GM18861 (cell line): ENCODE data around the gene PLVAP.

Experiments
- ATAC-seq: cut with Tn5 transposase; IDR thresholded peaks from one replicate; pipeline ENCODE4 v1.9.1; 2021; ENCODE audit not compliant: unreplicated experiment

The PLVAP gene

GRCh38 chr19:17324357-17325114, 52.6 kb downstream of the PLVAP start:
- no peak for ATAC-seq

- ATAC-seq = no peak
Observed at GRCh38 chr19:17323964-17324332, 53.2 kb downstream of the PLVAP start.

DNA sequence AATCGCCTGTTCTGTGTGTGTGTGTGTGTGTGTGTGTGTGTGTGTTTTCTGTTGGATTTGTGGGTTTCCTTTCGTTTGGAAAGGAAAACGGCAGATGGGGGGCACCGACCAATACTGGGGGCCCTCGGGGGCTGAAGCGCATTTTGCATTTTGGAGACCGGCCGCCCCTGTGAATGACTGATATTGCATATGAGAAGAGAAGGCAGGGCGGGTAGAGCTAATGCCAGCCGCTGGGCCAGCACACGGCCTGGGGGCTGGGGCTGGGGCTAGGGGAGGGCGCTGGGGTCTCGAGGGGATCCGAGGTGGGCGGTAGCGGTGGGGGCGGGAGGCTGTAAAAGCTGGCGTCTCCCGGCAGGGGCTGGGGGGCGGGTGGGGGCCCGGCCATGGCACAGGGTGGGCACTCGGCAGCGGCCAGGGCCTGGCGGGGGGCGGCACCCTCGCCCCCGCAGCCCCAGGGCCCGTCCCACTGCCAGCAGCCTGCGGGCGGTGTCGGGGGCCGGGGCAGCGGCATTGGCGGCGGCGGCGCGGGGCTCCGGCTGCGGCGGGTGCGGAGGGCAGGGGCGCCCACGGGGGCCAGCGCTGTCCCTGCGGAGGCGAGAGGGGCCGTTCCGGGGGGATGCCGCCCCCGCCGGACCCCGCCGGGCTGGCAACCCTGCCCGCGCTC, 53.7 kb downstream of the PLVAP start:
- no peak for ATAC-seq

- ATAC-seq = no peak
Observed at GRCh38 chr19:17322854-17323253, 54.3 kb downstream of the PLVAP start.

DNA sequence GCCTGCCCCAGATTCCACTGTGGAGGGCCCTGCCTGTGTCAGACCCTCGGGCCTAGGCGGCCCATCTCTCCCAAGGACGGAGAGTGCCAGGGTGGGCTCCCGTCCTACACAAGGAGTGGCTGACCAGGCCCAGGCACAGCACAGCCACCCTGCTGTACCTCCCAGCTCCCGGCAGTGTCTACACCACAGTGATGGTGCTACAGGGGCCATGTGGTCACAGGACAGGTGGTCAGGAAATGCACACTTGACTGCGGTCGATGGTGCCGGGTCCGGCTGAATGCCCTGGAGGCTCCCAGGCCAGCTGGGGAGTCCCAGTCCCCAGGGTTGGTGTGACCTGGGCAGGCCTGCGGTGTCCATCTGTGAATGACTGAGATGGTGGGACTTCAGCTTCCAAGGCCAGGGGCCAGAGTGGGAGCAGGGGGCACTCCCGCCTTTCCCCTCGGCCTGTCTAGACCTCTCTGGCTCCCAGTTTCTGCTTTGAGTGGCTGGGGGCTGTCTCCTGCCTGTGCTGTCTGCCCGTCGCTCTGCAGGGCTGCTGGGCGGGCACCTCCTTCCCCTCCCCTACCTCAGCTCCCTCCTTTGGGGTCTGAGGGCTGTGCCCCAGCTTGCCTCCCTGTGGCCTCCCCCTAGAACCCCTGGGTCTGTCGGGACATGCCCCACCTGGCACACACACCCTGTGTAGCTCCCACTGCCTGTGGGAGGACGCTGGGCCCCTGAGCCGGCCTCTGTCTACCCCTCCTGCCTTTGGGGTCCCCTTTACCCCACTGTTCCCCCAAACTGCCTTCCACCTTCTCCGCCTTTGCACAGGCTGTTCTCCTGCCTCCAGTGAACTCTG, 55.3 kb downstream of the PLVAP start:
- ATAC-seq = no peak

DNA sequence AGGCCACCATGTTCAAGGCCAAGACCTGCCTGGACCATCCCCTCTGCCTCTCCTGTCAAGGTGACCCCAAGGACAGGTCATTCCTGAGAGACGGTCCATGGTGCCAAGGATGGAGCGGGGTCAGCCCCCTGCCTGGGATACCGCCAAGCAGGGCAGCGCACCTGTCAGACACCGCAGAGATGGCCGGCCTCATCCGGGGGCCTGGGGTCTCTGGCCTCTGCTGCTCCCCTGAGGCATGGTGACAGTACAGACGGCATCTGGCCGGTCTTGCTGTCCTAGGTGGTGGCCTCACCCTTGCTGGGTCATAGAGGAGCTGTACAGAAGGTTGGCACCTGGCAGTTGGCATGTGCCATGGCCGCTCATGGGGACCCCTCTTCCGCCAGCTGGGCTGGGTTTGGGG, 56.7 kb downstream of the PLVAP start:
- no peak for ATAC-seq

DNA sequence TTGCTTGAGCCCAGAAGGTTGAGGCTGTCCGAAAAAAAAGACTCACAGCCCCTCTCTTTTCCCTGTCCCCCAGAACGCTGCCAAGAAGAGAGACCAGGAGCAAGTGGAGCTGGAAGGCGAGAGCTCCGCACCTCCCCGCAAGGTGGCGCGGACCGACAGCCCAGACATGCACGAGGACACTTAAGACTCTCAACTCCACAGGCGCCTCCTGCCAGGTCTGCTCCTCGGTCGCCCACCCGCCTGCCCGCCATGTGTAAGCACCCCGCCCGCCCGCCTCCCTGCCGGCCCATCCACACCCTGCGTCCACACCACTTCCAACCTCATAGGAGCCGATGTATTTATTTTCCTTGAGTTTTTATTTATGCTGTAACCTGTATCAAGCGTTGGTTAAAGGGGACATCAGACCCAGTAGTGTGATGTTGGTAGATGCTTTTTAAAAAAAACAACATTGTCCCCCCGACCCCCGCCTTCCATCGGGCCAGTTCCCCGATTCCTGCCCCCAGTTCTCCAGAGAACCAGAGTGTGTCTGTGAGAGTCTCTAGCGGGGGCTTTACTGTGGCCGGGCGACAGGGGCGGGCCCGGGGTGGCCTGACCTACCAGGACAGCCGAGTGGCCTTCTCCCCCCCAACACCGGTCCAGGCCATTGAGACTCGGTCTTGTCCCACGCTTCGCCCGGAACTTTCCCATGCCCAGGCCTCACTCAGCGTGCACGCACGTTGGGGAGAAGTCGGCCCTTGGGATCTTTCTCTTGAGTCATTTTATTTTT, 57.5 kb downstream of the PLVAP start:
- no peak for ATAC-seq

GRCh38 chr19:17318966-17319365, 58.2 kb downstream of the PLVAP start:
- no peak for ATAC-seq

DNA sequence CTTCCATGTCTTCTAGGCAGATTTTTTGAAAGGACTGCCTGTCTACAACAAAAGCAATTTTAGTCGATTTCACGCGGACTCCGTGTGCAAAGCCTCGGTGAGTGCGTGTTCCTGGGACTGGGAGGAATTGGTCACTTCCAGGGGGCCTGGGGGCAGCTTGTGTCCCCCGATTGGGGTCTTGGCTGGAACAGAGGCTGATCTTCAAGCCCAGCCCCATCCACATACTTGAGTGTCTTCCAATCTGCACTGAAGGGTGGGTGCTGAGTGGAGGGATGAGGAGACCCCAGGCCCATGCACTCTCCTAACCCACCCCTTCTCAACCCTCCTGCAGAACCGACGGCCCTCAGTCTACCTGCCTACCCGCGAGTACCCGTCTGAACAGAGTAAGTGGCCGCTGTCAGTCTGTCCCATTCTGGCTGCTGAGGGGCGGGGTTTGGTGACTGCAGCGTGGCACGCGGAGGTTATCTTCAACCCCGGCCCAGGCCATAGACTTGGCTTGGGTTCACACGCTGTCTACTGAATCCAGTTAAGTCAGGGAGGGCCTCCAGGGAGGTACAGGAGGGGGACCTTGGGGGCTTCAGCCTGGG, 63.0 kb downstream of the PLVAP start:
- ATAC-seq = no peak

DNA sequence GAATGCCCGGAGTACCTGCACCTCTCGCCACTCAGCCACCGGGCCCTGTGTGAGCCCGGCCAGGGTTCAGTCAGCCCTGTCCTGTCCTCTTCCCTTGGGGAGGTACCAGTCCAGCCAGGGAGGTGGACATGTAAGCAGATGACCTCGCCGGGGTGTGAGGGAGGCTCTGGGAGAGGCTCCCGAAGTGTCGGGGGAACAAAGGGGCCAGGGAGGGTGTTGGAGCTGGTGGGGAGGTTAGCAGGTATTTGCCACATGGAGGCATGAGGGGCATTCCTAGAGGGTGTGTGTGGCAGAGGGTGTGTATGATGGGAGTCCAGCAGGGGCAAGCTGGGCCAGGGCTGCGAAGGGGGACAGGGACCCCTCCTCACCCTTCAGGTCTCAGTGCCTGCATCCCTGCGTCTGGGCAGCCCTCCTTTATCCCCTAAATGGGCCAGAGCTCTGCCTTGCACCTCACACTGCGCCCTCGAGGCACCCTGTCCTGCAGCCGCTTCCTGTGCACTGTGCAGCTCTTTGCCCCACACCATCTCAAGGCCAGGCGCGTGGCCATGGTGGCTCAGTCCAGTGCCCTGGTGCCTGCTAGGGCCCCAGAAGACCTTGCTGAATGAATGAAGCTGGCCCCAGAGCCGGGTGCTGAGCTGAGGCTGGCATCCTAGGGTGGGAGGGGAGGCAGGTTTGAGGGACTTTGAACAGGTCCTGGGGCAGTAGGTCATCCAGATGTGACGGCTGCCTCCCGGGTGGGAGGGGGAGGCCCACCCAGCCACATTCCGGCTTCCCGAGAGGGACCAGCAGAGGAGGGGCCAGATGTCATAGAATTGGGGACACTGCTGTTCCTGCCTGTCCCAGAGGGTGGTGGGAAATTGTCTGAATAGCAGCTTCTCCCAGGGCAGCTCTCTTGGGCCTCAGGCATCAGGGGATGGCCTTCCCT, 64.7 kb downstream of the PLVAP start:
- ATAC-seq = no peak

DNA sequence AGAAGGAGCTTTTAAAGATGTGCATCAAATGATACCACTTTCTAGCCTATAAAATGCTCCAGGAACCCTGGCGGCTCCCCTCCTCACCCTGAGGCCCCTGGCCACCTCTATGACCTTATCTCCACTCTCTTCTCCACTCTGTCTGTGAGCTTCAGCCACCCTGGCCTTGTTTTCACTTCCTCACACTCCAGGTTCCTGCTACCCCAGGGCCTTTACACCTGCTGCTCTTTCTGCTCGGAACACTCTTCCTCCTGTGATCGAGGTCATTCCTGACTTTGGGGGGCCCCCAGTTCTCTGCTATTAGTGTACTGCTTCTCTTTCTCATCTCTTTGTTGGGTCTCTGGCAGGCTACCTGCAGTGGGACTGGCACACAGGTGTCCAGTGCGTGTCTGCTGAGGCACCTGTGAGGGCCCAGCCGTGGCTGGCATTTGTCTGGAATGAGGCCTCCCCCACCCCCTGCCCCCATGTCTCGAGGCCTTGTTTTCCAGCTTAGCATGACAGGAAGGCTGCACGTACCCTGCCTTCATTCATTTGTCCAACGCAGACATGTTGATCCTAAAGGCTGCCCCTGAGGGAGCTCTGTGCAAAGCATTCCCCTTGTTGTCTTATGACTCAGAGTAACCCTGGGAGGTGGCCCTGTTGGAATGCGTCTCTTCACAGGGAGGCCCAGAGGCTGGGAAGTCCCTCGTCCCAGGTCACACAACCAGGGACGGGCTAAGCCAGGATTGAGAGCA, 65.5 kb downstream of the PLVAP start:
- ATAC-seq = no peak

DNA sequence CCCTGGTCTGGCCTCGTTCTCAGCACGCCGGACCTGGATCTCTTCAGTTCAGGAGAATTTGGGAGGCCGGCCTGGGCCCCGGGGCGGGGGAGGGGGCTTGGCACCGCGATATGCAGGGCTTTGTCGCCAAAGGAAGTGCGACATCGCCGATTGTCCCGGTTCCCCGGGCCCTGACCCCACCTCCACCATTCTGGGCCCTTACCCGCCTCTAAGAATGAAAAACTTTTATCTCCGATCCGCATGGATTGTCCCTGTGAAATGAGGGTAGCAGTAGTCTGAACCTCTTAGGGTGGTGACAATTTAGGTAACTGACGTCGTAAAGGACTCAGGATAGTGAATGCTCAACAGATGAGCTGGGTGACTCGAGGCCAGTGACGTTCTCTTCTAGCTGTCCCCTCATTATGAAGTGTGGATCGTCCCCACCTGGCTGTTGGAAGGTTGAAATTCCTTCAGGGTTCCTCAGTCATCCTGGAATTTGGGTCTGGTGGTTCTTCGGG, 67.1 kb downstream of the PLVAP start:
- ATAC-seq = no peak

DNA sequence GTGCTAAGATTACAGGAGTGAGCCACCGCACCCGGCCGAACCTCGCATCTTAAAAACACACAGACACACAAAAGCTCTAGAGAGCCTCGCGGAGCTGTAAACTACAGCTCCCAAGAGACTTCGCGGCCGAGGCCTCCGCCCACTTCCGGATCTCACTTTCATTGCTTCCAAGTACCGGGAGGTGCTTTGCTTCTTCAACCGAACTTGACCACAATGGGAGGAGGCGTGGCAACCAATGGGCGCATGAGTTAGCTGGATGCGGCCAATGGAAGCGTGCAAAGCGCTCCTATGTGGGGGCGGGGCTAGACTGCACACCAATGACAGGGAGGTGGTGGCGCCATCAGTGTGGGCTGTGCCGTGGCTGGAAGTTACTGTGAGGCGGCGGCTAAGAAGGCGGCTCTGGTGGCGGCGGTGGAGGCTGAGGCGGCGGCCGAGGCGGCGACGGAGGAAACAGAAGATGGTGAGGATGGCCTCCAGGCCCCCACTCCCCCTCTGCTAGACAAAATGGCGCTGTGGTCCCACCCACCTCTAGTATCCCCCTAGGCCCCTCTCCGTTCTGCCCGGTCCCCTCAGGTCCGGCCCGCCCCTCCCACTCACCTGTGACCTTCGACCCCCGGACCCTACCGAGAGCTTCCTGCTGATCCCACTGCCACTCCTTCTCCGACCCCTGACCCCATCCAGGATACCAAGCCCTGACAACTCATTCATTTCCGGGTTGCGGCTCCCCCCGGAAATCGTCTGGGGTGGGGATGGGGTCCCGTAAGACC, 67.8 kb downstream of the PLVAP start, which contains the start of gene DDA1:
TSS of gene DDA1 (plus strand) at position 366 of the 767 bp plus-strand sequence. CDS start at position 458, 92 bp downstream.
- ATAC-seq = peak; percentile 40

- ATAC-seq = no peak
Observed at GRCh38 chr19:17307876-17308377, 69.2 kb downstream of the PLVAP start.

GRCh38 chr19:17306285-17306714, 70.8 kb downstream of the PLVAP start:
- no peak for ATAC-seq

DNA sequence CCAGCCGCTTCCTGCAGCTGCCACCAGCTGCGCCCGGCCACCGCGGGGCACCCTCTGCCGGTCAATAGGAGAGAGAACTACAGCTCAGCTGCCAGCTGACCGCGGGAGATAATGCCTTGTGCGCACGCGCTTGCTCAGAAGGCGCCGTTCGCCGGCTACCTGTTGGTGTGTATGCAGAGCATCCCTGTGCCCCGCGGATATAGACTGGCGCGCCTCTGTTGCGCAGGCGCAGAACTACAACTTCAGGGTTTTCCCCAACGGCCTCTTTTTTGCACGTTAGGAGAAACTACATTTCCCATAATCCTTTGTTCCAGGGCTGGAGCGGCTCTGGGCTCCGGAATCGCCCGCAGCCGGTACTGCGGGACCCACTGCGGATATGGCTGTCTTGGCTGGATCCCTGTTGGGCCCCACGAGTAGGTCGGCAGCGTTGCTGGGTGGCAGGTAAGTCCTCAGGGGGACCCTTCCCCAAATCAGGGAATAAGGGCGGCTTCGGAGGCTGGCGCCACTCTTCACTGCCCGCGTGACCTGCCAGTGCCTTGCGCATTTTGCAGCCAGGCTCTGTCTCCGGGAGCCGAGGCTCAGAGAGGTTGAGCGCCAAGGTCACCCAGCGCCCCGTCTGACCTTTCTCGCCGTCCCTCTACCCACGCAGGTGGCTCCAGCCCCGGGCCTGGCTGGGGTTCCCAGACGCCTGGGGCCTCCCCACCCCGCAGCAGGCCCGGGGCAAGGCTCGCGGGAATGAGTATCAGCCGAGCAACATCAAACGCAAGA, 71.4 kb downstream of the PLVAP start, which contains the start of gene MRPL34:
TSS of gene MRPL34 (plus strand) at position 356 of the 768 bp plus-strand sequence. CDS start at position 377, 21 bp downstream.
- peak; percentile 79 for ATAC-seq

- ATAC-seq = no peak
Observed at GRCh38 chr19:17305216-17305516, 72.0 kb downstream of the PLVAP start.
